Chondrocyte (in vitro differentiated cells): ENCODE measurements around the gene AJAP1. TPM values are rescaled to one million over a fixed set of nuclear protein-coding genes. Genes with fewer than 3 reads are reported as not detected.

Source experiments
- DNase-seq: peaks from one replicate; pipeline ENCODE4 v3.0.0; 2021; ENCODE audit warnings: mixed read lengths, low spot score
- H3K27ac Mint-ChIP-seq: one replicate; pipeline ENCODE4 v1.8.0; 2021; ENCODE audit warnings: mild to moderate bottlenecking, moderate library complexity, mixed read lengths; ENCODE audit not compliant: unreplicated experiment
- H3K27me3 Mint-ChIP-seq: 2 replicates; pipeline ENCODE4 v1.8.0; 2021; ENCODE audit warnings: low read depth, mixed read lengths
- H3K36me3 Mint-ChIP-seq: 2 replicates; pipeline ENCODE4 v1.8.0; 2021; ENCODE audit warnings: low read depth, mixed read lengths
- H3K4me1 Mint-ChIP-seq: 2 replicates; pipeline ENCODE4 v1.8.0; 2021; ENCODE audit warnings: low read depth, mild to moderate bottlenecking, mixed read lengths
- H3K4me3 Mint-ChIP-seq: one replicate; pipeline ENCODE4 v1.8.0; 2021; ENCODE audit warnings: mild to moderate bottlenecking, moderate library complexity, mixed read lengths; ENCODE audit not compliant: unreplicated experiment
- H3K9me3 Mint-ChIP-seq: 2 replicates; pipeline ENCODE4 v1.8.0; 2021; ENCODE audit warnings: low read depth, mixed read lengths
- total RNA-seq: library from RNA; stranded (reverse); gene quantifications from 3 replicates; pipeline ENCODE4 v1.2.1, GENCODE V29; 2021
- TF ChIP-seq, protein P1 (sequence below): fragments of 200-600 bp; sonication (generic); IDR thresholded peaks from 2 replicates; pipeline ENCODE4 v1.5.0; 2021; ENCODE audit warnings: antibody characterized with exemption, mild to moderate bottlenecking, moderate library complexity

The AJAP1 gene
- total RNA-seq, 1 donor from 2014 or later: not detected

DNA sequence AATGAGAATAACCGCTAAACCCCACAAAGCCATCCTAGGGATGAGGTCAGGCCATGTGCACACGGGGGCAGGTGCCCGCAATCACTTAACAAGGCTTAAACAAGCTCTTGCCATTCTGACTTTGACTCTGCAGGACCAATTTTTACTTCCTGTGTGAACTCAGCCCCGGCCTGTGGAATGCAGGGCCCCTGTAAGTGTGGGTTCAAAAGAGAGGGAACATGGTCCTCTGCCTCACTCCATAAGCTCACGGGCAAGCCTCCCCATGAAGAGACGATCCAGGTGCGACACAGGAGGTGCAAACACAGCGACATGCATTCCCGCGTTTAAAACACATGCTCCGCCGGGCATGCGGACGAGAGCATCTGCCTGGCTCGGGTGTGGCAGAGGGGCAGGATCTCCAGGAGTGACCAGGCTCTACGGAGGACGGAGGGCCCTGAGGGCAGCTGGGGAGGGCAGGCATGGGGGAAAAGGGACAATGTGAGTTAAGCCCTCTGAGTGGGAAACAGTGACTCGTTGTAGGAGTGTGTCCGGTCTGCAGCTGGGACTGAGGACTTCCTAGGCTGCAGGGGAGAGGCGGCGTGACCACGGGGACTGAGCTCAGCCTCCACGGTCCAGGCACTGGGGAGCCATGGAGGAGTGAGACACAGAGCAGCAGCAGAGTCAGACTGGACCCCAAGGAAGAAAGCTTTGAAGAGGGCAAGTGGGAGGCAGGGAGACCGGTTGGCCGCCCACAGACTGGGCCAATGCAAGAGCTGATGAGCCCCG, 40.6 kb upstream of the AJAP1 start:
- H3K36me3 Mint-ChIP-seq: no peaks in the 10 kb centered on the region
- no peaks in the 10 kb centered on the region for H3K4me1 Mint-ChIP-seq
- peaks cover 40% of the 10 kb centered on the region for H3K9me3 Mint-ChIP-seq
- peak; percentile 81 for DNase-seq
- H3K4me3 Mint-ChIP-seq: no peak overlapping the region
- TF ChIP-seq, protein P1, sequence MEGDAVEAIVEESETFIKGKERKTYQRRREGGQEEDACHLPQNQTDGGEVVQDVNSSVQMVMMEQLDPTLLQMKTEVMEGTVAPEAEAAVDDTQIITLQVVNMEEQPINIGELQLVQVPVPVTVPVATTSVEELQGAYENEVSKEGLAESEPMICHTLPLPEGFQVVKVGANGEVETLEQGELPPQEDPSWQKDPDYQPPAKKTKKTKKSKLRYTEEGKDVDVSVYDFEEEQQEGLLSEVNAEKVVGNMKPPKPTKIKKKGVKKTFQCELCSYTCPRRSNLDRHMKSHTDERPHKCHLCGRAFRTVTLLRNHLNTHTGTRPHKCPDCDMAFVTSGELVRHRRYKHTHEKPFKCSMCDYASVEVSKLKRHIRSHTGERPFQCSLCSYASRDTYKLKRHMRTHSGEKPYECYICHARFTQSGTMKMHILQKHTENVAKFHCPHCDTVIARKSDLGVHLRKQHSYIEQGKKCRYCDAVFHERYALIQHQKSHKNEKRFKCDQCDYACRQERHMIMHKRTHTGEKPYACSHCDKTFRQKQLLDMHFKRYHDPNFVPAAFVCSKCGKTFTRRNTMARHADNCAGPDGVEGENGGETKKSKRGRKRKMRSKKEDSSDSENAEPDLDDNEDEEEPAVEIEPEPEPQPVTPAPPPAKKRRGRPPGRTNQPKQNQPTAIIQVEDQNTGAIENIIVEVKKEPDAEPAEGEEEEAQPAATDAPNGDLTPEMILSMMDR: no peak
- no peak overlapping the region for H3K27ac Mint-ChIP-seq
- no peaks in the 10 kb centered on the region for H3K27me3 Mint-ChIP-seq

DNA sequence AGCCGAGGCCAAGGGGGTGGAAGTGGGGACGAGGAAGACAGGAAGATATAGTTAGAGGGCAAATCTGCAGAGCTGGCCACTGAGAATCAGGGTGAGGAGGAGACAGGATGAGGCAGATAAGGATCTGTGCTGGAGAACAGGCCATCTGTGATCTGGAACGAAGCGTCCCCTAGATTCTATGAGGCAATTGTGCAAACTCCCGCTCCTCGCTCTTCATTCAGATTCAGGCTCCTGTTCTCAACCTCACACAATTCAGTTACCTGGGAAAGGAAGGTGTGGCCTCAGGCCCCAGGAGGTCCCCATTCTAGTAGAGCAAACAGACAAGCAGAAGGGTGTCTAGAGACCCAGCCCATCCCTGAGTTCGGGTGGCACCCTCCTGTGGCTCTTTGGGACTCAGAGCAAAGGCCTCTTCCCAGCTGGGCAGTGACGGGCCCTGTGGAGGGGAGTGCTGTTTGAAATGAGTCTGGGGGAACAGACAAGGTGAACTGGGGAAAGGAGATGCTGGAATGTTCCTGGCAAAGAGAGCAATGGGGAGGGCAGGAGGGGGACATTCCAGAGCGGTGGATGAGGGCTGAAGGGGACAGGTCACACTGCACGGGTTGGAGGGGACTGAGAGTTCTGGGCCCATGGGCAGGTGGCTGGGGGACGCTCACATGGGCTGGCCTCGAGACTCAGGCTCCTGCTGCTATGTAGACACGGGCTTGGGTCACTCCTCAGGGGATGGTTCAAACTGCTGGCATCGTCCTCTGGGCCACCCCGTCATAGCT, 39.9 kb upstream of the AJAP1 start:
- H3K27me3 Mint-ChIP-seq: no peaks in the 10 kb centered on the region
- H3K36me3 Mint-ChIP-seq: no peaks in the 10 kb centered on the region
- H3K4me1 Mint-ChIP-seq: no peaks in the 10 kb centered on the region
- peaks cover 32% of the 10 kb centered on the region for H3K9me3 Mint-ChIP-seq
- DNase-seq: peak; percentile 49
- H3K4me3 Mint-ChIP-seq: no peak overlapping the region
- TF ChIP-seq, protein P1: no peak
- H3K27ac Mint-ChIP-seq: no peak overlapping the region

DNA sequence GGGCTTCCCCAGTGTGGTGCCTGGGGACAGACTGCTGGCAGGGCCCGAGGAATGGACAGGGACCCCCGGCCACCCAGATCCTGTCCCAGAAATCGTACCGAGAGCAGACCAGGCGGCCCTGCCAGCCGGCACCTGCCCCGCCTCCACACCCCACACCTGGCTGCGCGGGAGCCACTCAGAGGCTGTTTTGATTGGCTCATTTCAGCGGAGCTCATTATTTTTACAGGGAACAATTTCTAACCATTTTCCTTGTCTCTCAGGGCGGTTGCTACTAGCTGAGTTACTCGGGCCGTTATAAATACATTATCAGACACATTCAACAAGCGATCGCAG, 39.3 kb upstream of the AJAP1 start:
- TF ChIP-seq, protein P1: no peak
- Mint-ChIP-seq H3K27ac (no peak overlapping the region), H3K4me1 (no peaks in the 10 kb centered on the region), H3K4me3 (no peak overlapping the region), H3K36me3 (no peaks in the 10 kb centered on the region), H3K27me3 (no peaks in the 10 kb centered on the region), H3K9me3 (peaks cover 27% of the 10 kb centered on the region)
- no peak for DNase-seq

DNA sequence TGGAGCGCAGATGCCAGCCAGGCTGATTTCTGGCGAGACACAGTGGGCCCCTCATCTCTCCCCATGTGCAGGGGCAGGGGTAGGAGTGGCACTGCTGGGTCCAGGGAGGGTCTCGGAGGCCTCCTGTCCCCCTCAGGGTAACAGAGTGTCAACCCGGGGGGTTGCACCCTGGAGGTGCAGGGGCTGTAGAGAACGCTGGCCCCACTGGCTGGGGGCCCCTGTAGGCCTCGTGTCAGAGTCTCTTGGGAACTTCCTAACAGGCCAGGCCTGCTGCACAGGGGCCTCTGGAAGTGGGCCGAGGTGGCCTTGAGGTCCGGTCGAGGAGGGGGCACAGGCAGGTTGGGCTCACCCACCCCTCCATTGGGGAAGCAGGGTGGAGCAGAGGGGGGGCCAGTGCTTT, 38.9 kb upstream of the AJAP1 start:
- TF ChIP-seq, protein P1: no peak
- peak; percentile 50 for DNase-seq
- H3K9me3 Mint-ChIP-seq: peaks cover 23% of the 10 kb centered on the region
- H3K4me1 Mint-ChIP-seq: no peaks in the 10 kb centered on the region
- no peak overlapping the region for H3K4me3 Mint-ChIP-seq
- no peaks in the 10 kb centered on the region for H3K36me3 Mint-ChIP-seq
- H3K27ac Mint-ChIP-seq: no peak overlapping the region
- H3K27me3 Mint-ChIP-seq: no peaks in the 10 kb centered on the region

DNA sequence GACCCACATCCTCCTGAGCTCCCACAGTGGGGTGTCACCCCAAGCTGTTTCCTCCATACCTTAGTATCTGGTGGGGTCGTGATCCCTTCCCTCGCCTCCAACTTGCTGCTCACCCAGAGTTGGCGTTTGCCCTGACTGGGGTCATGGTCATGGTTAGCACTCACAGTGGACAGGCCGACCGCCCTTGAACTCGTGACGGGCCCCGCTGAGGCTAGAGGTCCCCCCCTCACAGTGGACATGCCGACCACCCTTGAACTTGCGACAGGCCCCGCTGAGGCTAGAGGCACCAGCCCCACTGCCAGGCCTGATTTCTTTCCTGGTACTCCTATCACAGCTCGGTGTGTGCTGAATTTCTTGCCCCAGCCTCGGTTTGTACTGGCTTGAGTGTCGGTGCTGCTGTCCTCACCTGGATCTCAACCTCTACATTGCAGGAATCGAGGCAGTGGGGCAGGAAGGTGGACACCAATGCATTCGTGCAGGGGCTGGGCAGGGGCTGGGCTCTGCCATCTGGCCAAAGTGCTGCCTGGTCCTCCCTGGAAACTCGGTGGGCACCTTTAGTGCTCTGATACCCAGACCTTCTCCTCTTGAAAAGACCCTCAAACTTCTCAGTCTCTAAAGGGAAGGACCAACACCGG, 37.5 kb upstream of the AJAP1 start:
- TF ChIP-seq, protein P1: no peak
- Mint-ChIP-seq H3K4me1 (no peaks in the 10 kb centered on the region), H3K4me3 (no peak overlapping the region), H3K27me3 (no peaks in the 10 kb centered on the region), H3K9me3 (peaks cover 14% of the 10 kb centered on the region), H3K36me3 (no peaks in the 10 kb centered on the region), H3K27ac (no peak overlapping the region)
- peak; percentile 71 for DNase-seq
